ENCODE measurements around the gene C9orf78. TPM values are rescaled to one million over a fixed set of nuclear protein-coding genes. Genes with fewer than 3 reads are reported as not detected.

The C9orf78 gene
- total and polyA plus RNA-seq, 9 of the 15 experiments (the other 6 are each of a cell fraction or from before 2014, with no cell fraction given): 94.6 to 266 (median 202) TPM

GRCh38 chr9:129838707-129839259, 3.7 kb upstream of the C9orf78 start (continued):
- no peak for TF ChIP-seq CREB5 (CRISPR knock-in tag; IDR thresholded peaks at IDR 0.05)
- no peak for TF ChIP-seq SETDB1 (IDR thresholded peaks at IDR 0.05; ENCODE audit: low read length)
- no peak for TF ChIP-seq ZNF449 (CRISPR knock-in tag; IDR thresholded peaks at IDR 0.05)
- no peak for TF ChIP-seq ZNF589 (CRISPR knock-in tag; IDR thresholded peaks at IDR 0.05; ENCODE audit: low read depth)
- TF ChIP-seq TSHZ1 (CRISPR knock-in tag; IDR thresholded peaks at IDR 0.05): no peak
- peak; percentile 56; the same call in 1 of the 2 replicates for TF ChIP-seq CXXC5 (CRISPR knock-in tag; IDR thresholded peaks at IDR 0.05)
- no peak for TF ChIP-seq STAT5A (IDR thresholded peaks at IDR 0.05; ENCODE audit: borderline replicate concordance, low read length)
- no peak for TF ChIP-seq MITF (IDR thresholded peaks at IDR 0.05)
- TF ChIP-seq COPS2 (conservative IDR thresholded peaks at IDR 0.05): no peak
- peak; percentile 42 for TF ChIP-seq MEIS2 (IDR thresholded peaks at IDR 0.05; ENCODE audit: partially characterized antibody)
- TF ChIP-seq ZEB2 (IDR thresholded peaks at IDR 0.05): 0 out of 2 replicates have a peak, but pooled peaks have one; percentile 25
- no peak for TF ChIP-seq ZBTB8A (IDR thresholded peaks at IDR 0.05; ENCODE audit: partially characterized antibody)
- TF ChIP-seq HMBOX1 (IDR thresholded peaks at IDR 0.05): no peak
- TF ChIP-seq SMAD3 (CRISPR knock-in tag; conservative IDR thresholded peaks at IDR 0.05): peak; percentile 27; the same call in 1 of the 2 replicates
- no peak for TF ChIP-seq ZNF408 (CRISPR knock-in tag; IDR thresholded peaks at IDR 0.05; ENCODE audit: low read depth)
